EH (cell line): Measurements from ENCODE around the gene OTOP3.

ENCODE experiments used
- DNase-seq: peaks from one replicate; pipeline ENCODE4 v3.0.0-alpha.2; 2015; ENCODE audit warnings: low read depth

OTOP3 gene

DNA sequence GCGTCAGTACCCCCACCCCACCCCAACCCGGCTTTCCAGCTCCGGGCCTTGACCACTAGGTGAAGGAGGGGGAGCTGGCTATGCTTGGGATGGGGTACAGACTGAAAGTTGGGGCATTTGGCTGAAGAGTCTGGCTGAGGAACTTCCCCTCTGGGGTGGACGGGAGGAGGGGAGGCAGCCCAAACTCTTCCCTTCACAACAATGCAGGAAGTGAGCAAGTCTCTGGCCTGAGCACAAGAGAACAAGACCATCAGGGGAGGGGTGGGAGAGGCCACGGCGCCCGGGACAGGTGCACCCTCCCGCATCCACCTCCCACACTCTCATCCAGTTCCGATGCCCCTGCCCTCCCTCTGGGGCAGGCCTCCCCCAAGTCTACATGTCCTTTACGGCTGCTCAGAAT lies 18.3 kb upstream of the OTOP3 start:
- no peak for DNase-seq

- no peak for DNase-seq
Observed at GRCh38 chr17:74918906-74919305, 16.8 kb upstream of the OTOP3 start.

GRCh38 chr17:74919440-74920305 lies 16.0 kb upstream of the OTOP3 start:
- peak; percentile 15 for DNase-seq

- DNase-seq: no peak
Observed at GRCh38 chr17:74920306-74920620, 15.4 kb upstream of the OTOP3 start.

DNA sequence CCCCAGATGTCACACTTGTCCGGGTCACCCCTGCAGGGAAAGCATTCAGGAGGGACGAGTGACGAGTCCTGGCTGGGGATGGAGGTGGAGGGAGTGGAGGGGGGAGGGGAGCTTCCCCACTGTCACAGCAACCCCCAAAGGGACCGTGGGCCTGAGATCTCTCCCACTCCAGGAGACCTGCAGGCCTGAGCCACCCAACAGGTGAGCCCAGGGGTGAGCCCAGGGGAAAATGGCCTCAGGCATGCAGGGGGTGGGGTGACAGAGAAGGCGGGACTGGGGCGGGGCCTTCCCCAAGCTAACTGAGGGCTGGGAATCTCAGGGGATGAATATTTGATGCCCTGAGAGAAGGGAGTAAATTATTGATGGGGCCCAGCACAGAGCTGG lies 15.1 kb upstream of the OTOP3 start:
- no peak for DNase-seq

DNA sequence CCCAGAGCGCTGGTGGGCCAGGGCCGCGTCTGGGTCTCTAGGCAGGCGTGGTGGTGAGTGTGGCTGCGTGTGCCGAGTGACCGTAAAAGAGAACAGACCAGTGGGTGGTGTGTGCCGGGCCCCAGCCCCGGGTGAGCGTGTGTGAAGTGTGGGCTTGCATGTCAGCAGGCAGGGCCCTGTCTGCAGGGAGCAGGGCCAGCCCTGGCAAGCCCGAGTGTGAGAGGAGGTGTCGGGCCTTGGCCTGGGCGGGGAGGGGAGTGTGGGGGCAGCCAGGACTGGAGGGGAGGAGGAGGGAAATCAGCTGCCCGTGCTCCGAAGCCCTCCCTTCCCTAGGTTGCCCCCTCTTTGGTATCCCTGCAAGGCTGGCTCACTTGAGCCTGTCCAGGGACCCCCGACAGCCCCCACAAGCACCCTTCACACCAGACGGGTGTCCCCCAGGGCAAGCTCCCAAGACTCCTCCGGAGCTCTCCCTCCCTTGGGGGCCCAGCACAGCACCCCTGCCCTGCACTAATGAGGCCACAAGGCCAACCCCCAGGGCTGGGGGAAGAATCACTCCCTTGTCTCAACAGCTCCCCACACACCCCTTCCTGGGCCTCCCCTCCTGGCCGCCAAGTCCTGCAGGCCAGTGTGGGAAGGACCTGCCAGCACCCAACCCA lies 14.5 kb upstream of the OTOP3 start:
- DNase-seq: no peak

- no peak for DNase-seq
Observed at GRCh38 chr17:74921769-74922168, 13.9 kb upstream of the OTOP3 start.

- DNase-seq: no peak
Observed at GRCh38 chr17:74922172-74922571, 13.5 kb upstream of the OTOP3 start.

DNA sequence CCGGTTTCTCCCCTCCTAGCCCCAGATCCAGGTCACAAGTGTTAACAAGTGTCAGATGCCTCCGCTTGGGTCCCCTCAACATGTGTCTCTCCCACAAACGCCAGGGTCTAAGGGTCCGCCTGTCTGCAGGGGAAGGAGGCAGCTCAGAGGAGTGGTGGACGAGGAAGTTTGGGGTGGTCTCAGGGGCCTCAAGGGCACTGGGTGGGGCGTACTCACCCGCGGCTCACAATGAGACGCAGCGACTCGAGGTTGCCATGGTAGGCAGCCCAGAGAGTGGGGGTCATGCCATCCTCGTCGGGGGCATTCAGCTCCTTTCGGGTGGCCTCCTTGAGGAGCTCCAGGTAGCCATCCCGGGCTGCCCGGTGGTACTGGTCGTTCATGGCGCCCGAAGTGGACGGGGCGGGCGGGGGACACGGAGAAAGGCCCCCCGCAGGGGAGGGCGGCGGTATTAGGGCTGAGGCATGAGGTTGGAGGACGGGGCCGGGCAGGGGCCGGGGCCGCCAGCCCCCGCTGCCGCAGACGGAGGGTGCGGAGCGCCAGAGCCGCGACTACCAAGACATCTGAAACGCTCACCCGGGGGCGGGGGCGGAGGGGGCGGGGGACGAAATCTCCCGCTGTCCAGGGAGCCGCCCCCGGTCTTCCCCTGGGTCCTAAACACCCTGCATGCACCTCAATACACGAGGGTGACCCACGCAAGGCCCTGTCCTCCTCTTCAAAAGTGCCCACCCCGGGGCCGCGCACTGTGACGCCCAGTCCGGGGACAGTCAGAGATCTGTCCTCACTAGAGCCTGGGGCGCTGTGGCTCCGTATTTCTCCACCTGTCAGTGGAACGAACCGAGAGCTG lies 12.8 kb upstream of the OTOP3 start, which contains the start of gene USH1G:
Gene USH1G (minus strand): TSS at position 562 of the 844 bp plus-strand sequence. CDS start 182 bp downstream, at position 380.
- peak; percentile 20 for DNase-seq

GRCh38 chr17:74923538-74924249 lies 12.0 kb upstream of the OTOP3 start:
- DNase-seq: peak; percentile 46

DNA sequence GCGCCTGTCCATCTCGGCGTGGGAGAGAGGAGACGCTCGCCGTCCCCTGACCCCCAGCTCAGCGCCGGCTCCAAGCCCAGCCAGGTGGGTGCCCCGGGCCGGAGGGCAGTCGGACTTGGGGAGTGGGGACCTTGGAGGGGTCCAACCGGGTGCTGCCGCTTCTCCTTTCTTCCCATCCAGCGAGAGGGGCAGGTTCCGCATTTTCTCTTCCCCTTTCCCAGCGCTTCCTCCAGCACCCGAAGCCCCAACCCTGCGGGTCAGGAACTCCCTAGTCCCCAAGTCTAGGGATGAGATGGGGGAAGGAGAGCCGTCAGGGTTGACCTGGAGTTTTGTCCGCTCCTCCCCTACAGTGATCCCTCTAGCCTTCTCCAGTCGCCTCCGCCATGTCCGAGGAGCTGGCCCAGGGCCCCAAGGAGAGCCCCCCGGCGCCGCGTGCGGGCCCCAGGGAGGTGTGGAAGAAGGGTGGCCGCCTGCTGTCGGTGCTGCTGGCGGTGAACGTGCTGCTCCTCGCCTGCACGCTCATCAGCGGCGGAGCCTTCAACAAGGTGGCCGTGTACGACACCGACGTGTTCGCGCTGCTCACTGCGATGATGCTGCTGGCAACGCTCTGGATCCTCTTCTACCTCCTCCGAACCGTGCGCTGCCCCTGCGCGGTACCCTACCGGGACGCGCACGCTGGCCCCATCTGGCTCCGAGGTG lies 11.3 kb upstream of the OTOP3 start, which contains the start of gene OTOP2:
Gene OTOP2 (plus strand): TSS at position 24 of the 699 bp plus-strand sequence. CDS start 360 bp downstream, at position 384.
- DNase-seq: no peak

- DNase-seq: no peak
Observed at GRCh38 chr17:74925242-74925641, 10.5 kb upstream of the OTOP3 start.

GRCh38 chr17:74928786-74929185 lies 6.9 kb upstream of the OTOP3 start:
- no peak for DNase-seq

DNA sequence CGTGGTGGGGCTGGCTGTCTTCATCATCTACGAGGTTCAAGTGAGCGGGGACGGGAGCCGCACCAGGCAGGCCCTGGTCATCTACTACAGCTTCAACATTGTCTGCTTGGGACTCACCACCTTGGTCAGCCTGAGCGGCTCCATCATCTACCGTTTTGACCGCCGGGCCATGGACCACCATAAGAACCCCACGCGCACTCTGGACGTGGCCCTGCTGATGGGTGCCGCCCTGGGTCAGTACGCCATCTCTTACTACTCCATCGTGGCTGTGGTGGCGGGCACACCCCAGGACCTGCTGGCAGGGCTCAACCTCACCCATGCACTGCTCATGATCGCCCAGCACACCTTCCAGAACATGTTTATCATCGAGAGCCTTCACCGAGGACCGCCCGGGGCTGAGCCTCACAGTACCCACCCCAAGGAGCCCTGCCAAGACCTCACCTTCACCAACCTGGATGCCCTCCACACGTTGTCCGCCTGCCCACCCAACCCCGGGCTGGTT lies 5.1 kb upstream of the OTOP3 start:
- DNase-seq: no peak

DNA sequence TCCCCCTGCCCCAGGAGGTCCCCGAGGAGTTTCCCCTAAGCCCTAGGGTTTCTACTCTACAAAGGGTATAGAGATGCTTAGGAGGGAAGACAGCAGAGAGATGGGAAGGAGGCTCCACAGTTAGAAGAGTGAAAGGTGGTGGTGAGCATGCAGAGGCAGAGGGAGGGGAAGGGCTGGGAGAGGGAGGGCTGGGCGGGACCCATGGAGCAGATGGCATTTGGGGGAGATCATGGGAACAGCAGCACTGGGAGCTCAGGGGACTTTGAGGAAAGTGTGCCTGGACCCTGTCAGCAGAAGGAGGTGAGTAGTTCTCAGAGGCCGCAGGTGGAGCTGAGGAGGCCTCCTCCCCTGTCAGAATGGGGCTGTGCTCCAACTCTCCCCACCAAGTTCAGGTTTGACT lies 650 bp upstream of the OTOP3 start:
- no peak for DNase-seq

- no peak for DNase-seq
Observed at GRCh38 chr17:74936470-74936799, 737 bp downstream of the OTOP3 start.

- peak; percentile 12 for DNase-seq
Observed at GRCh38 chr17:74937064-74938051, 1.7 kb downstream of the OTOP3 start.

- no peak for DNase-seq
Observed at GRCh38 chr17:74938194-74938950, 2.7 kb downstream of the OTOP3 start.

DNA sequence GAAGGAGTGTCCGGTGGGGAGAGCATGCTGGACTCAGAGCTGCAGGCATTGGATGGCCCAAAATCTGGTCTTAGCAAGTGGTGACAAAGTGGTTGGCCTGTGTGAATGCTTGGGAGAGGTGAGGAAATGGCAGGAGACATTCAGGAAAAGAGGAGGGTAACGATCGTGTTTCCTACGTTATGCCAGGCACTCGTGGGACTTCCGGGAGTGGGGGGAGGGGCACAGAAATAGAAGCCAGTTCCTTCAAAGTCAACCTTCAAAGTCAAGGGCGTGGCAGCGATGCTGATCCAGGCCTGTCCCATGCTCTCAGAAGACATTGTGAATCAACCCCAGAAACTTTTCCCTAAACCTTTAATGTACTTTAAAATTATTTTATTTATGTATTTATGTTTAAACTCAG lies 3.8 kb downstream of the OTOP3 start:
- DNase-seq: no peak
